Right lobe of liver (tissue), 4 donors: ENCODE measurements around the gene PLCB2.

Experiments used
- POLR2A ChIP-seq: fragments of 450-650 bp; IDR thresholded peaks from one replicate; pipeline ENCODE4 v1.6.1; 2017; ENCODE audit warnings: antibody characterized with exemption, mild to moderate bottlenecking
- TF ChIP-seq, protein P1 (sequence below), 4 donors: fragments of 200-600 bp in 3 of 4; fragments of 450-650 bp in 1 of 4; IDR thresholded peaks; one replicate each; pipeline versions ENCODE4 v1.5.1 to v1.8.0; 2016 to 2022; ENCODE audit warnings: antibody characterized with exemption in 4 of 4, mild to moderate bottlenecking in 2 of 4
- donor health status: DM: no; HTN: no; CAD: no.
- donor health status: DM: no; HTN: no; CAD: no.
- donor health status: DM: no; HTN: yes; CAD: no.

GRCh38 chr15:40292246-40292645 lies 15.5 kb downstream of the PLCB2 start:
- TF ChIP-seq, protein P1, sequence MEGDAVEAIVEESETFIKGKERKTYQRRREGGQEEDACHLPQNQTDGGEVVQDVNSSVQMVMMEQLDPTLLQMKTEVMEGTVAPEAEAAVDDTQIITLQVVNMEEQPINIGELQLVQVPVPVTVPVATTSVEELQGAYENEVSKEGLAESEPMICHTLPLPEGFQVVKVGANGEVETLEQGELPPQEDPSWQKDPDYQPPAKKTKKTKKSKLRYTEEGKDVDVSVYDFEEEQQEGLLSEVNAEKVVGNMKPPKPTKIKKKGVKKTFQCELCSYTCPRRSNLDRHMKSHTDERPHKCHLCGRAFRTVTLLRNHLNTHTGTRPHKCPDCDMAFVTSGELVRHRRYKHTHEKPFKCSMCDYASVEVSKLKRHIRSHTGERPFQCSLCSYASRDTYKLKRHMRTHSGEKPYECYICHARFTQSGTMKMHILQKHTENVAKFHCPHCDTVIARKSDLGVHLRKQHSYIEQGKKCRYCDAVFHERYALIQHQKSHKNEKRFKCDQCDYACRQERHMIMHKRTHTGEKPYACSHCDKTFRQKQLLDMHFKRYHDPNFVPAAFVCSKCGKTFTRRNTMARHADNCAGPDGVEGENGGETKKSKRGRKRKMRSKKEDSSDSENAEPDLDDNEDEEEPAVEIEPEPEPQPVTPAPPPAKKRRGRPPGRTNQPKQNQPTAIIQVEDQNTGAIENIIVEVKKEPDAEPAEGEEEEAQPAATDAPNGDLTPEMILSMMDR (IDR thresholded peaks at IDR 0.05) = no peak
- TF ChIP-seq POLR2A = no peak
